DOHH2 (cell line): ENCODE data around the gene OXCT1.

Experiments
- EZH2phosphoT487 ChIP-seq: fragments of 200-600 bp; sonication (generic); IDR thresholded peaks from 2 replicates; pipeline ENCODE4 v1.6.1; 2017; ENCODE audit warnings: borderline replicate concordance, mild to moderate bottlenecking, antibody characterized with exemption, low read length, moderate library complexity, mixed read lengths
- TF ChIP-seq, protein P1 (sequence below): fragments of 200-600 bp; sonication (generic); IDR thresholded peaks from one replicate; pipeline ENCODE4 v1.5.1; 2014; ENCODE audit warnings: antibody characterized with exemption, mild to moderate bottlenecking, low read depth, low read length; ENCODE audit not compliant: poor library complexity, severe bottlenecking

DNA sequence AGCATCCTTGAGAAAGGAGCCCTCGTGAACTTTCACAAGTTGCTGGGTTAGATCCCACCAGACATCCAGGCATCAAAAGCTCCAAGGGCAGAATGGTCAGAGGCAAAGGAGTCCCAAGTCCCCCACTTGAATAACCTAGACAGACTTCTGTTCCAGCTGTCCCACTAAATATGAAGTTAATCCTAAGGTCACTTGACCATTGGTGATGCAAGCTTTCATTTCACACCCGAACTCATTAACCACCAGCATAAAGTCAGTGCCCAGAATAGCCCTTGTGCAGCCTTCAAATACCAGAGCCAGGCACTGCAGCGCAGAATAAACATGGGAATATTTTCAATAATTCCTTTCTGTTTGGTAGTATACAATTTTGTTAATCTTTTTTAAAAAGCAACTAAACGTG is 28.9 kb downstream of the OXCT1 start:
- TF ChIP-seq, protein P1, sequence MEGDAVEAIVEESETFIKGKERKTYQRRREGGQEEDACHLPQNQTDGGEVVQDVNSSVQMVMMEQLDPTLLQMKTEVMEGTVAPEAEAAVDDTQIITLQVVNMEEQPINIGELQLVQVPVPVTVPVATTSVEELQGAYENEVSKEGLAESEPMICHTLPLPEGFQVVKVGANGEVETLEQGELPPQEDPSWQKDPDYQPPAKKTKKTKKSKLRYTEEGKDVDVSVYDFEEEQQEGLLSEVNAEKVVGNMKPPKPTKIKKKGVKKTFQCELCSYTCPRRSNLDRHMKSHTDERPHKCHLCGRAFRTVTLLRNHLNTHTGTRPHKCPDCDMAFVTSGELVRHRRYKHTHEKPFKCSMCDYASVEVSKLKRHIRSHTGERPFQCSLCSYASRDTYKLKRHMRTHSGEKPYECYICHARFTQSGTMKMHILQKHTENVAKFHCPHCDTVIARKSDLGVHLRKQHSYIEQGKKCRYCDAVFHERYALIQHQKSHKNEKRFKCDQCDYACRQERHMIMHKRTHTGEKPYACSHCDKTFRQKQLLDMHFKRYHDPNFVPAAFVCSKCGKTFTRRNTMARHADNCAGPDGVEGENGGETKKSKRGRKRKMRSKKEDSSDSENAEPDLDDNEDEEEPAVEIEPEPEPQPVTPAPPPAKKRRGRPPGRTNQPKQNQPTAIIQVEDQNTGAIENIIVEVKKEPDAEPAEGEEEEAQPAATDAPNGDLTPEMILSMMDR, result no peak
- TF ChIP-seq EZH2phosphoT487, result no peak
